Astrocyte (in vitro differentiated cells and primary cell): ENCODE measurements around the gene PSEN1. TPM values are rescaled to one million over a fixed set of nuclear protein-coding genes. Genes with fewer than 3 reads are reported as not detected.

Experiments used
- DNase-seq: peaks from one replicate; pipeline ENCODE4 v3.0.0-alpha.2; 2010; ENCODE audit warnings: low read depth
- FAIRE-seq: peaks from 2 replicates; lab custom pipeline; 2011; peaks lifted over from hg19 to GRCh38; lab: Jason Lieb, UNC
- H2AFZ ChIP-seq: 2 replicates; pipeline ENCODE4 v1.6.0; 2012; ENCODE audit warnings: low read depth, low read length, inconsistent platforms
- H3K27ac ChIP-seq: 2 replicates; pipeline ENCODE4 v1.5.1; 2011; ENCODE audit warnings: low read depth, low read length, inconsistent platforms
- H3K27me3 ChIP-seq: 2 replicates; pipeline ENCODE4 v1.6.0; 2011; ENCODE audit warnings: low read length, inconsistent platforms; ENCODE audit not compliant: insufficient read depth
- H3K36me3 ChIP-seq: 2 replicates; pipeline ENCODE4 v1.5.1; 2011; ENCODE audit warnings: low read length, inconsistent platforms; ENCODE audit not compliant: insufficient read depth
- H3K4me1 ChIP-seq: 2 replicates; pipeline ENCODE4 v1.5.1; 2011; ENCODE audit warnings: low read length, inconsistent platforms; ENCODE audit not compliant: insufficient read depth
- H3K4me2 ChIP-seq: 2 replicates; pipeline ENCODE4 v1.6.0; 2012; ENCODE audit warnings: low read length, inconsistent platforms
- H3K4me3 ChIP-seq: 2 replicates; pipeline ENCODE4 v1.5.1; 2011; ENCODE audit warnings: low read depth, mild to moderate bottlenecking, low read length, inconsistent platforms; ENCODE audit not compliant: insufficient read depth
- H3K79me2 ChIP-seq: 2 replicates; pipeline ENCODE4 v1.6.0; 2012; ENCODE audit warnings: mild to moderate bottlenecking, low read length, inconsistent platforms; ENCODE audit not compliant: insufficient read depth
- H3K9ac ChIP-seq: 2 replicates; pipeline ENCODE4 v1.6.0; 2012; ENCODE audit warnings: mild to moderate bottlenecking, low read length, inconsistent platforms
- H3K9me3 ChIP-seq: 2 replicates; pipeline ENCODE4 v1.5.1; 2012; ENCODE audit warnings: low read depth, mild to moderate bottlenecking, low read length, inconsistent platforms; ENCODE audit not compliant: insufficient read depth
- H4K20me1 ChIP-seq: 2 replicates; pipeline ENCODE4 v1.6.0; 2012; ENCODE audit warnings: low read length, inconsistent platforms; ENCODE audit not compliant: insufficient read depth
- H3K27ac Mint-ChIP-seq: one replicate; pipeline ENCODE4 v1.8.0; 2021; ENCODE audit warnings: mild to moderate bottlenecking, mixed read lengths; ENCODE audit not compliant: unreplicated experiment
- H3K27me3 Mint-ChIP-seq: one replicate; pipeline ENCODE4 v1.8.0; 2021; ENCODE audit warnings: low read depth, mixed read lengths; ENCODE audit not compliant: unreplicated experiment
- H3K36me3 Mint-ChIP-seq: one replicate; pipeline ENCODE4 v1.8.0; 2021; ENCODE audit warnings: low read depth, mixed read lengths; ENCODE audit not compliant: unreplicated experiment
- H3K4me1 Mint-ChIP-seq: one replicate; pipeline ENCODE4 v1.8.0; 2021; ENCODE audit warnings: low read depth, mixed read lengths; ENCODE audit not compliant: unreplicated experiment
- H3K4me3 Mint-ChIP-seq: one replicate; pipeline ENCODE4 v1.8.0; 2021; ENCODE audit warnings: mild to moderate bottlenecking, moderate library complexity, mixed read lengths; ENCODE audit not compliant: unreplicated experiment
- H3K9me3 Mint-ChIP-seq: one replicate; pipeline ENCODE4 v1.8.0; 2021; ENCODE audit warnings: mild to moderate bottlenecking, mixed read lengths; ENCODE audit not compliant: unreplicated experiment
- CTCF ChIP-seq: IDR thresholded peaks from 2 replicates; pipeline ENCODE4 v1.5.1; 2011; ENCODE audit warnings: low read depth, mild to moderate bottlenecking, inconsistent platforms, low read length, moderate library complexity; ENCODE audit not compliant: insufficient read depth
- EZH2 ChIP-seq: IDR thresholded peaks from 2 replicates; pipeline ENCODE4 v1.6.1; 2012; ENCODE audit warnings: mild to moderate bottlenecking, low read length, inconsistent platforms; ENCODE audit not compliant: insufficient read depth
- total RNA-seq: library from RNA; stranded (reverse); gene quantifications from 2 replicates; pipeline ENCODE4 v1.2.1, GENCODE V29; 2021

PSEN1 gene
- total RNA-seq, 1 donor from 2014 or later: 89.5 TPM

GRCh38 chr14:73124180-73124894, 12.0 kb upstream of the PSEN1 start:
- Histone ChIP-seq H3K9ac (no peak overlapping the region), H3K27ac (no peak overlapping the region), H3K4me3 (no peak overlapping the region), H3K27me3 (no peaks in the 10 kb centered on the region), H3K79me2 (no peaks in the 10 kb centered on the region), H3K9me3 (no peaks in the 10 kb centered on the region), H4K20me1 (peaks cover 11% of the 10 kb centered on the region), H3K4me1 (no peaks in the 10 kb centered on the region), H2AFZ (no peak overlapping the region), H3K36me3 (peaks cover 50% of the 10 kb centered on the region), H3K4me2 (no peak overlapping the region)
- no peak for FAIRE-seq
- Mint-ChIP-seq H3K27ac (no peak overlapping the region), H3K4me1 (no peaks in the 10 kb centered on the region), H3K4me3 (no peak overlapping the region), H3K36me3 (peaks cover 17% of the 10 kb centered on the region), H3K9me3 (no peaks in the 10 kb centered on the region), H3K27me3 (no peaks in the 10 kb centered on the region)
- no peak for TF ChIP-seq CTCF
- no peak for TF ChIP-seq EZH2
- DNase-seq: no peak

- H3K9me3 Mint-ChIP-seq: no peaks in the 10 kb centered on the region
- no peak overlapping the region for H3K4me3 ChIP-seq
- no peak overlapping the region for H3K4me3 Mint-ChIP-seq
- peaks cover 11% of the 10 kb centered on the region for H4K20me1 ChIP-seq
- no peak overlapping the region for H2AFZ ChIP-seq
- no peaks in the 10 kb centered on the region for H3K27me3 Mint-ChIP-seq
- H3K9me3 ChIP-seq: no peaks in the 10 kb centered on the region
- peaks cover 42% of the 10 kb centered on the region for H3K36me3 ChIP-seq
- H3K27ac ChIP-seq: no peak overlapping the region
- TF ChIP-seq EZH2 (no peak), CTCF (no peak)
- peaks cover 17% of the 10 kb centered on the region for H3K36me3 Mint-ChIP-seq
- no peak for DNase-seq
- H3K27ac Mint-ChIP-seq: no peak overlapping the region
- FAIRE-seq: no peak
- no peak overlapping the region for H3K4me2 ChIP-seq
- no peaks in the 10 kb centered on the region for H3K79me2 ChIP-seq
- H3K9ac ChIP-seq: no peak overlapping the region
- no peaks in the 10 kb centered on the region for H3K4me1 Mint-ChIP-seq
- no peaks in the 10 kb centered on the region for H3K27me3 ChIP-seq
- H3K4me1 ChIP-seq: no peaks in the 10 kb centered on the region
Observed at GRCh38 chr14:73125169-73125588, 11.1 kb upstream of the PSEN1 start.

- H3K9ac ChIP-seq: no peak overlapping the region
- no peak overlapping the region for H3K27ac ChIP-seq
- Mint-ChIP-seq H3K4me3 (no peak overlapping the region), H3K4me1 (no peaks in the 10 kb centered on the region), H3K27me3 (no peaks in the 10 kb centered on the region), H3K9me3 (no peaks in the 10 kb centered on the region), H3K36me3 (peaks cover 17% of the 10 kb centered on the region), H3K27ac (no peak overlapping the region)
- no peak for TF ChIP-seq CTCF
- TF ChIP-seq EZH2: no peak
- H3K4me3 ChIP-seq: no peak overlapping the region
- H3K4me1 ChIP-seq: no peaks in the 10 kb centered on the region
- no peaks in the 10 kb centered on the region for H3K27me3 ChIP-seq
- H3K36me3 ChIP-seq: peaks cover 38% of the 10 kb centered on the region
- H3K9me3 ChIP-seq: no peaks in the 10 kb centered on the region
- no peak for FAIRE-seq
- no peak for DNase-seq
- H3K4me2 ChIP-seq: no peak overlapping the region
- H4K20me1 ChIP-seq: peaks cover 11% of the 10 kb centered on the region
- no peaks in the 10 kb centered on the region for H3K79me2 ChIP-seq
- H2AFZ ChIP-seq: no peak overlapping the region
Observed at GRCh38 chr14:73125746-73126145, 10.6 kb upstream of the PSEN1 start.
